ENCODE measurements around the gene POPDC3. TPM values are rescaled to one million over a fixed set of nuclear protein-coding genes. Genes with fewer than 3 reads are reported as not detected.
"Not testable (repeated sequence)": the region's sequence is repeated elsewhere in the genome, so short reads cannot be mapped to it uniquely, and the experiment has no call there.

The POPDC3 gene
- total RNA-seq, 1 experiment from 2014 or later, result not detected

- DNase-seq (ENCODE audit: low spot score), result no peak
Observed at GRCh38 chr6:105196076-105196475, 16.3 kb upstream of the POPDC3 start.

GRCh38 chr6:105194591-105194990 is 14.8 kb upstream of the POPDC3 start:
- no peak for DNase-seq (ENCODE audit: low spot score)

- no peak for DNase-seq (ENCODE audit: low spot score)
Observed at GRCh38 chr6:105194106-105194505, 14.3 kb upstream of the POPDC3 start.

- no peak for DNase-seq (ENCODE audit: low spot score)
Observed at GRCh38 chr6:105193647-105194046, 13.8 kb upstream of the POPDC3 start.

GRCh38 chr6:105192707-105193465 is 13.1 kb upstream of the POPDC3 start:
- no peak for DNase-seq (ENCODE audit: low spot score)

GRCh38 chr6:105191351-105191750 is 11.5 kb upstream of the POPDC3 start:
- no peak for DNase-seq (ENCODE audit: low spot score)

- no peak for DNase-seq (ENCODE audit: low spot score)
Observed at GRCh38 chr6:105189026-105189820, 9.4 kb upstream of the POPDC3 start.

- no peak for DNase-seq (ENCODE audit: low spot score)
Observed at GRCh38 chr6:105188251-105188650, 8.4 kb upstream of the POPDC3 start.

- no peak for DNase-seq (ENCODE audit: low spot score)
Observed at GRCh38 chr6:105186576-105186975, 6.8 kb upstream of the POPDC3 start.

GRCh38 chr6:105184921-105185320 is 5.1 kb upstream of the POPDC3 start:
- no peak for DNase-seq (ENCODE audit: low spot score)

GRCh38 chr6:105181981-105182515 is 2.2 kb upstream of the POPDC3 start:
- no peak for DNase-seq (ENCODE audit: low spot score)

- no peak for DNase-seq (ENCODE audit: low spot score)
Observed at GRCh38 chr6:105178636-105179035, 1.2 kb downstream of the POPDC3 start.

GRCh38 chr6:105178110-105178509 is 1.7 kb downstream of the POPDC3 start:
- no peak for DNase-seq (ENCODE audit: low spot score)

- no peak for DNase-seq (ENCODE audit: low spot score)
Observed at GRCh38 chr6:105177556-105177955, 2.3 kb downstream of the POPDC3 start.

GRCh38 chr6:105174512-105174911 is 5.3 kb downstream of the POPDC3 start:
- DNase-seq (ENCODE audit: low spot score), result no peak

- not testable (repeated sequence) for DNase-seq (ENCODE audit: low spot score)
Observed at GRCh38 chr6:105172515-105172914, 7.3 kb downstream of the POPDC3 start.

GRCh38 chr6:105170059-105170458 is 9.8 kb downstream of the POPDC3 start:
- DNase-seq (ENCODE audit: low spot score), result no peak

GRCh38 chr6:105167914-105168313 is 11.9 kb downstream of the POPDC3 start:
- no peak for DNase-seq (ENCODE audit: low spot score)

GRCh38 chr6:105164418-105164817 is 15.4 kb downstream of the POPDC3 start:
- no peak for DNase-seq (ENCODE audit: low spot score)

GRCh38 chr6:105163183-105163582 is 16.6 kb downstream of the POPDC3 start:
- DNase-seq (ENCODE audit: low spot score), result no peak

GRCh38 chr6:105162377-105162776 is 17.4 kb downstream of the POPDC3 start:
- DNase-seq (ENCODE audit: low spot score), result no peak

GRCh38 chr6:105161421-105161820 is 18.4 kb downstream of the POPDC3 start:
- DNase-seq (ENCODE audit: low spot score), result no peak

- no peak for DNase-seq (ENCODE audit: low spot score)
Observed at GRCh38 chr6:105153676-105154075, 26.1 kb downstream of the POPDC3 start.
